Measurements from ENCODE around the gene IL21R. TPM values are rescaled to one million over a fixed set of nuclear protein-coding genes. Genes with fewer than 3 reads are reported as not detected.

IL21R gene
- total and polyA plus RNA-seq, 2 donors (not counting 1 experiment from before 2014, with no cell fraction given), result 28.5 to 32.1 TPM

- H3K9me3 Mint-ChIP-seq (ENCODE audit: insufficient read depth), result no peaks in the 10 kb centered on the region
- TF ChIP-seq CTCF (IDR thresholded peaks at IDR 0.05) (no peak), EZH2 (IDR thresholded peaks at IDR 0.05; ENCODE audit: borderline replicate concordance, insufficient read depth, low read depth, low read length, poor library complexity, severe bottlenecking) (no peak)
- H3K36me3 ChIP-seq (replicated peaks in 1 of 2; ENCODE audit: control extremely low read depth in 1 of 2, control insufficient read depth in 1 of 2, extremely low read depth in 1 of 2, insufficient read depth in 2 of 2, low read length in 1 of 2), result peaks cover 0 to 15% of the 10 kb centered on the region in 2 experiments
- H4K20me1 ChIP-seq (ENCODE audit: control insufficient read depth, insufficient read depth, low read length, poor library complexity, severe bottlenecking), result peaks cover 36% of the 10 kb centered on the region
- H3K79me2 ChIP-seq (ENCODE audit: control insufficient read depth, insufficient read depth, low read length), result peaks cover 55% of the 10 kb centered on the region
- ChIA-PET POLR2A (interaction anchor here (0.6 to 3.9 kb wide), 6 partner anchors 24 to 199 kb away, joined by 3 to 20 read pairs (median 8); partner anchors contain the start of gene KDM8), CTCF (interaction anchor here (0.6 to 3.4 kb wide), 8 partner anchors 10 to 168 kb away, joined by 3 to 20 read pairs (median 10); no protein-coding TSS in a partner anchor)
- peak overlapping the region; percentile 88 for H3K4me2 ChIP-seq (replicated peaks; ENCODE audit: low read depth, low read length, poor library complexity, severe bottlenecking)
- intact Hi-C loops (cut with micrococcal nuclease), result loop anchor here (1.0 to 10.0 kb wide), 4 partner anchors 28 to 167 kb away; partner anchors contain the start of gene IL4R
- peaks cover 89% of the 10 kb centered on the region for H3K4me1 Mint-ChIP-seq
- no peak for ATAC-seq (ENCODE audit: low read depth)
- H3K4me1 ChIP-seq (ENCODE audit: control insufficient read depth in 2 of 2, insufficient read depth in 2 of 2, low read length in 2 of 2), result peaks cover 84 to 99% of the 10 kb centered on the region in 2 donors
- H3K4me3 ChIP-seq (ENCODE audit: control extremely low read depth in 1 of 5, extremely low read depth in 1 of 5, insufficient read depth in 1 of 5, low read depth in 2 of 5, low read length in 4 of 5), result peak overlapping the region; percentile 54 to 90 (median 86)
- H3K27ac ChIP-seq (ENCODE audit: low read length in 2 of 2), result peak overlapping the region; percentile 90 to 96
- peaks cover 0 to 6% (median 0%) of the 10 kb centered on the region in 3 donors for H3K9me3 ChIP-seq (ENCODE audit: control extremely low read depth in 1 of 3, control insufficient read depth in 2 of 3, insufficient read depth in 1 of 3, low read length in 2 of 3)
- H2AFZ ChIP-seq (ENCODE audit: insufficient read depth, low read depth, low read length, poor library complexity, severe bottlenecking), result no peak overlapping the region
- peak overlapping the region; percentile 97 for H3K27ac Mint-ChIP-seq
- H3K9ac ChIP-seq (ENCODE audit: low read length), result peak overlapping the region; percentile 86
- no peak for DNase-seq
- WGBS (ENCODE audit: insufficient coverage), result 5% methylated on average over 5 of the region's 8 CpGs
- H3K4me3 Mint-ChIP-seq, result peak overlapping the region; percentile 98
- H3K27me3 Mint-ChIP-seq, result no peaks in the 10 kb centered on the region
- H3K27me3 ChIP-seq (replicated peaks in 1 of 4; ENCODE audit: control extremely low read depth in 1 of 4, control insufficient read depth in 3 of 4, insufficient read depth in 4 of 4, low read length in 3 of 4), result no peaks in the 10 kb centered on the region
Observed at GRCh38 chr16:27402569-27402963, 592 bp downstream of the IL21R start.

GRCh38 chr16:27402964-27403600, 1.1 kb downstream of the IL21R start:
- H3K4me1 Mint-ChIP-seq, result peaks cover 90% of the 10 kb centered on the region
- Histone ChIP-seq H4K20me1 (ENCODE audit: control insufficient read depth, insufficient read depth, low read length, poor library complexity, severe bottlenecking) (peaks cover 41% of the 10 kb centered on the region), H3K27me3 (replicated peaks in 1 of 4; ENCODE audit: control extremely low read depth in 1 of 4, control insufficient read depth in 3 of 4, insufficient read depth in 4 of 4, low read length in 3 of 4) (no peaks in the 10 kb centered on the region), H3K9ac (ENCODE audit: low read length) (peak overlapping the region; percentile 86), H3K4me3 (ENCODE audit: control extremely low read depth in 1 of 5, extremely low read depth in 1 of 5, insufficient read depth in 1 of 5, low read depth in 2 of 5, low read length in 4 of 5) (peak overlapping the region; percentile 54 to 90 (median 86)), H3K36me3 (replicated peaks in 1 of 2; ENCODE audit: control extremely low read depth in 1 of 2, control insufficient read depth in 1 of 2, extremely low read depth in 1 of 2, insufficient read depth in 2 of 2, low read length in 1 of 2) (peaks cover 0 to 19% of the 10 kb centered on the region in 2 experiments), H2AFZ (ENCODE audit: insufficient read depth, low read depth, low read length, poor library complexity, severe bottlenecking) (no peak overlapping the region), H3K4me1 (ENCODE audit: control insufficient read depth in 2 of 2, insufficient read depth in 2 of 2, low read length in 2 of 2) (peaks cover 86 to 100% of the 10 kb centered on the region in 2 donors), H3K4me2 (replicated peaks; ENCODE audit: low read depth, low read length, poor library complexity, severe bottlenecking) (peak overlapping the region; percentile 88), H3K27ac (ENCODE audit: low read length in 2 of 2) (peak overlapping the region; percentile 90 to 96), H3K9me3 (ENCODE audit: control extremely low read depth in 1 of 3, control insufficient read depth in 2 of 3, insufficient read depth in 1 of 3, low read length in 2 of 3) (peaks cover 0 to 4% (median 0%) of the 10 kb centered on the region in 3 donors), H3K79me2 (ENCODE audit: control insufficient read depth, insufficient read depth, low read length) (peaks cover 60% of the 10 kb centered on the region)
- ChIA-PET POLR2A (interaction anchor here (1.3 to 3.9 kb wide), 3 partner anchors 23 to 200 kb away, joined by 3 to 20 read pairs (median 12); partner anchors contain the start of gene KDM8), CTCF (interaction anchor here (1.2 to 3.4 kb wide), 6 partner anchors 29 to 169 kb away, joined by 6 to 20 read pairs (median 14); no protein-coding TSS in a partner anchor)
- peak overlapping the region; percentile 97 for H3K27ac Mint-ChIP-seq
- DNase-seq (peak; percentile 90), ATAC-seq (ENCODE audit: low read depth) (peak; percentile 35)
- H3K9me3 Mint-ChIP-seq (ENCODE audit: insufficient read depth), result no peaks in the 10 kb centered on the region
- WGBS (ENCODE audit: insufficient coverage), result 10% methylated on average over 19 of the region's 20 CpGs
- intact Hi-C loops (cut with micrococcal nuclease), result loop anchor here (1.0 to 10.0 kb wide), 5 partner anchors 29 to 168 kb away; partner anchors contain the start of gene IL4R
- no peak for TF ChIP-seq CTCF (IDR thresholded peaks at IDR 0.05)
- no peak for TF ChIP-seq EZH2 (IDR thresholded peaks at IDR 0.05; ENCODE audit: borderline replicate concordance, insufficient read depth, low read depth, low read length, poor library complexity, severe bottlenecking)
- H3K4me3 Mint-ChIP-seq, result peak overlapping the region; percentile 98
- no peaks in the 10 kb centered on the region for H3K27me3 Mint-ChIP-seq
